B cell (primary cell): ENCODE results near the gene CD99L2. TPM values are rescaled to one million over a fixed set of nuclear protein-coding genes. Genes with fewer than 3 reads are reported as not detected.
A peak's percentile ranks its signal among the peaks of the same experiment; 100 is the strongest.

Experiments
- ATAC-seq: fragments of 200-7000 bp; cut with Tn5 transposase; one replicate; pipeline ENCODE4 v1.10.0; 2021; ENCODE audit warnings: low read depth, mild to moderate bottlenecking, moderate number of reproducible peaks, moderate library complexity
- CTCF ChIA-PET: fragments of 350-600 bp; sonication (Branson Sonifier 250); formaldehyde crosslinking; loops from one replicate; lab custom pipeline; 2021; ENCODE audit warnings: antibody characterized with exemption, inconsistent platforms; lab: Charles Lee
- POLR2A ChIA-PET: fragments of 350-600 bp; sonication (Branson Sonifier 250); formaldehyde crosslinking; loops from one replicate; lab custom pipeline; 2021; ENCODE audit warnings: antibody characterized with exemption; lab: Charles Lee
- DNase-seq: peaks from one replicate; pipeline ENCODE4 v3.0.0; 2013
- H2AFZ ChIP-seq: 2 replicates; pipeline ENCODE4 v1.6.1; 2012; ENCODE audit warnings: mild to moderate bottlenecking, low read depth, low read length; ENCODE audit not compliant: insufficient read depth, poor library complexity, severe bottlenecking
- H3K27ac ChIP-seq, 2 donors: 1 replicate in 1 of 2; 2 replicates in 1 of 2; pipeline ENCODE4 v1.5.1; 2012 to 2013; ENCODE audit warnings: low read length in 2 of 2, mild to moderate bottlenecking in 2 of 2, moderate library complexity in 1 of 2
- H3K27me3 ChIP-seq, 4 experiments: fragments of 200-600 bp in 1 of 4; sonication (generic) in 1 of 4; replicated peaks in 1 of 4; 1 replicate in 2 of 4; 2 replicates in 2 of 4; pipeline versions ENCODE4 v1.6.1 to v1.7.0; 2013 to 2016; ENCODE audit warnings: low read length in 3 of 4, mild to moderate bottlenecking in 2 of 4, mixed read lengths in 1 of 4, moderate library complexity in 1 of 4; ENCODE audit not compliant: insufficient read depth in 4 of 4, control insufficient read depth in 3 of 4; ENCODE audit errors: control extremely low read depth in 1 of 4
- H3K36me3 ChIP-seq, 2 experiments: replicated peaks in 1 of 2; 1 replicate in 1 of 2; 2 replicates in 1 of 2; pipeline versions ENCODE4 v1.6.1 to v1.7.1; 2013; ENCODE audit warnings: low read length in 1 of 2; ENCODE audit not compliant: insufficient read depth in 2 of 2, control insufficient read depth in 1 of 2; ENCODE audit errors: control extremely low read depth in 1 of 2, extremely low read depth in 1 of 2
- H3K4me1 ChIP-seq, 2 donors: fragments of 200-600 bp in 1 of 2; sonication (generic) in 1 of 2; 1 replicate in 1 of 2; 2 replicates in 1 of 2; pipeline versions ENCODE4 v1.5.1 to v1.6.1; 2013 to 2017; ENCODE audit warnings: low read length in 2 of 2; ENCODE audit not compliant: control insufficient read depth in 2 of 2, insufficient read depth in 2 of 2
- H3K4me2 ChIP-seq: replicated peaks from 2 replicates; pipeline ENCODE3; 2012; ENCODE audit warnings: mild to moderate bottlenecking, low read depth, low read length; ENCODE audit not compliant: poor library complexity, severe bottlenecking
- H3K4me3 ChIP-seq, 5 experiments: fragments of 200-600 bp in 1 of 5; sonication (generic) in 1 of 5; 1 replicate in 3 of 5; 2 replicates in 2 of 5; pipeline versions ENCODE4 v1.5.1 to v1.7.0; 2011 to 2016; ENCODE audit warnings: low read length in 4 of 5, mild to moderate bottlenecking in 4 of 5, low read depth in 2 of 5, control low read depth in 1 of 5, moderate library complexity in 1 of 5; ENCODE audit not compliant: insufficient read depth in 1 of 5; ENCODE audit errors: control extremely low read depth in 1 of 5, extremely low read depth in 1 of 5
- H3K79me2 ChIP-seq: fragments of 200-600 bp; sonication (generic); one replicate; pipeline ENCODE4 v1.6.0; 2016; ENCODE audit warnings: low read length; ENCODE audit not compliant: control insufficient read depth, insufficient read depth
- H3K9ac ChIP-seq: fragments of 200-600 bp; sonication (generic); 2 replicates; pipeline ENCODE4 v1.6.1; 2017; ENCODE audit warnings: mild to moderate bottlenecking, low read length, moderate library complexity
- H3K9me3 ChIP-seq, 3 donors: one replicate each; pipeline versions ENCODE4 v1.6.1 to v1.7.1; 2013; ENCODE audit warnings: low read length in 2 of 3; ENCODE audit not compliant: control insufficient read depth in 2 of 3, insufficient read depth in 1 of 3; ENCODE audit errors: control extremely low read depth in 1 of 3
- H4K20me1 ChIP-seq: 2 replicates; pipeline ENCODE4 v1.6.0; 2012; ENCODE audit warnings: mild to moderate bottlenecking, low read length; ENCODE audit not compliant: insufficient read depth, control insufficient read depth, poor library complexity, severe bottlenecking
- H3K27ac Mint-ChIP-seq: one replicate; pipeline ENCODE4 v1.8.0; 2021; ENCODE audit warnings: mixed read lengths
- H3K27me3 Mint-ChIP-seq: one replicate; pipeline ENCODE4 v1.8.0; 2021; ENCODE audit warnings: mixed read lengths
- H3K4me1 Mint-ChIP-seq: one replicate; pipeline ENCODE4 v1.8.0; 2021; ENCODE audit warnings: mixed read lengths
- H3K4me3 Mint-ChIP-seq: one replicate; pipeline ENCODE4 v1.8.0; 2021; ENCODE audit warnings: mixed read lengths
- H3K9me3 Mint-ChIP-seq: one replicate; pipeline ENCODE4 v1.8.0; 2022; ENCODE audit warnings: mixed read lengths; ENCODE audit not compliant: insufficient read depth
- CTCF ChIP-seq: fragments of 200-600 bp; IDR thresholded peaks from one replicate; pipeline ENCODE4 v1.8.0; 2022; ENCODE audit warnings: antibody characterized with exemption, mild to moderate bottlenecking
- EZH2 ChIP-seq: IDR thresholded peaks from 2 replicates; pipeline ENCODE4 v1.6.1; 2012; ENCODE audit warnings: borderline replicate concordance, low read depth, mild to moderate bottlenecking, moderate library complexity, low read length; ENCODE audit not compliant: insufficient read depth, poor library complexity, severe bottlenecking
- WGBS: methylation state at CpG from one replicate; pipeline ENCODE4 v1.1.5; 2013; ENCODE audit warnings: missing lambda C conversion rate; ENCODE audit not compliant: insufficient coverage; 5-methylcytosine and 5-hydroxymethylcytosine counted together
- intact Hi-C: fragments of 100-400 bp; cut with micrococcal nuclease; formaldehyde crosslinking; loops from one replicate; pipeline ENCODE4 v1.10.0; 2022
- polyA plus RNA-seq: library from polyadenylated mRNA; depleted of rRNA; stranded (reverse); fragments of >200 nt; gene quantifications from 2 replicates; pipeline ENCODE4 v1.2.3, GENCODE V29; 2012
- total RNA-seq, 2 donors: library from RNA; stranded (reverse); fragments of 120-200 nt in 1 of 2; gene quantifications; 1 replicate in 1 of 2; 2 replicates in 1 of 2; pipeline versions ENCODE4 v1.2.3 to v1.2.4, GENCODE V29; 2013 to 2022

The CD99L2 gene
- total and polyA plus RNA-seq, 2 donors (not counting 1 experiment from before 2014, with no cell fraction given): 8.7 to 17.8 TPM

- H3K4me1 Mint-ChIP-seq: peaks cover 8% of the 10 kb centered on the region
- no peaks in the 10 kb centered on the region for H3K9me3 ChIP-seq
- H3K79me2 ChIP-seq: no peaks in the 10 kb centered on the region
- peaks cover 0 to 6% of the 10 kb centered on the region in 2 donors for H3K4me1 ChIP-seq
- H3K9ac ChIP-seq: no peak overlapping the region
- no peak overlapping the region for H3K4me3 ChIP-seq
- ATAC-seq: no peak
- H3K9me3 Mint-ChIP-seq: no peaks in the 10 kb centered on the region
- H3K4me2 ChIP-seq: no peak overlapping the region
- ChIA-PET POLR2A (no interaction called here), CTCF (no interaction called here)
- intact Hi-C loops: no loop called here
- H3K36me3 ChIP-seq: no peaks in the 10 kb centered on the region
- no peak overlapping the region for H3K27ac ChIP-seq
- TF ChIP-seq CTCF (no peak), EZH2 (no peak)
- H3K27me3 Mint-ChIP-seq: peaks cover 17% of the 10 kb centered on the region
- H2AFZ ChIP-seq: no peak overlapping the region
- no peaks in the 10 kb centered on the region for H3K27me3 ChIP-seq
- no peak overlapping the region for H3K27ac Mint-ChIP-seq
- 80% methylated on average over 1 of the region's 7 CpGs for WGBS
- no peak for DNase-seq
- H4K20me1 ChIP-seq: no peaks in the 10 kb centered on the region
- no peak overlapping the region for H3K4me3 Mint-ChIP-seq
Observed at GRCh38 chrX:150902434-150903109, 4.1 kb upstream of the CD99L2 start.

- no peak overlapping the region for H3K27ac ChIP-seq
- DNase-seq: peak; percentile 70
- peak; percentile 19 for ATAC-seq
- peaks cover 13% of the 10 kb centered on the region for H3K4me1 Mint-ChIP-seq
- CTCF ChIA-PET: no interaction called here
- peak overlapping the region; percentile 8 to 79 (median 66) for H3K4me3 ChIP-seq
- peak overlapping the region; percentile 95 for H3K4me2 ChIP-seq
- peak overlapping the region; percentile 79 for H2AFZ ChIP-seq
- H3K27me3 ChIP-seq: no peaks in the 10 kb centered on the region
- TF ChIP-seq CTCF: no peak
- H3K36me3 ChIP-seq: no peaks in the 10 kb centered on the region
- WGBS: 0% methylated on average over 26 of the region's 42 CpGs
- H3K79me2 ChIP-seq: peaks cover 6% of the 10 kb centered on the region
- peaks cover 7% of the 10 kb centered on the region for H3K27me3 Mint-ChIP-seq
- H3K4me1 ChIP-seq: peaks cover 0 to 10% of the 10 kb centered on the region in 2 donors
- H3K27ac Mint-ChIP-seq: peak overlapping the region; percentile 88
- peak overlapping the region; percentile 74 for H3K9ac ChIP-seq
- POLR2A ChIA-PET: no interaction called here
- no peaks in the 10 kb centered on the region for H3K9me3 ChIP-seq
- intact Hi-C loops: loop anchor here (2.0 to 5.0 kb wide), 5 partner anchors 183 to 537 kb away; partner anchors contain the start of genes MAMLD1, MTM1, MTMR1 and VMA21
- no peaks in the 10 kb centered on the region for H4K20me1 ChIP-seq
- H3K4me3 Mint-ChIP-seq: peak overlapping the region; percentile 97
- H3K9me3 Mint-ChIP-seq: no peaks in the 10 kb centered on the region
Observed at GRCh38 chrX:150899191-150899757, 806 bp upstream of the CD99L2 start.
